Measurements from ENCODE around the gene ST8SIA1. TPM values are rescaled to one million over a fixed set of nuclear protein-coding genes. Genes with fewer than 3 reads are reported as not detected.

The ST8SIA1 gene
- total RNA-seq, 1 experiment from 2014 or later, result not detected

GRCh38 chr12:22310275-22310674 is 24.2 kb downstream of the ST8SIA1 start:
- no peak overlapping the region for H3K4me3 ChIP-seq (ENCODE audit: low read length)
- no peaks in the 10 kb centered on the region for H3K9me2 ChIP-seq (replicated peaks; ENCODE audit: low read length)
- peaks cover 25% of the 10 kb centered on the region for H3K4me1 ChIP-seq (ENCODE audit: insufficient read depth, low read length)
- no peak overlapping the region for H2AFZ ChIP-seq (ENCODE audit: low read length)
- POLR2A ChIA-PET (ENCODE audit: unreplicated experiment), result no interaction called here
- H3K9me3 ChIP-seq (ENCODE audit: low read length), result no peaks in the 10 kb centered on the region
- no peaks in the 10 kb centered on the region for H3K36me3 ChIP-seq (ENCODE audit: low read depth, low read length)
- no peaks in the 10 kb centered on the region for H3K27me3 ChIP-seq (ENCODE audit: low read length)
- no peak for ATAC-seq
- H3F3A ChIP-seq (ENCODE audit: low read length, unreplicated experiment), result no peaks in the 10 kb centered on the region
- intact Hi-C loops (cut with micrococcal nuclease), result no loop called here
- TF ChIP-seq CTCF (conservative IDR thresholded peaks at IDR 0.05; ENCODE audit: low read depth, low read length), result no peak
- no peak for TF ChIP-seq EZH2phosphoT487 (IDR thresholded peaks at IDR 0.05; ENCODE audit: borderline replicate concordance, low read length)
- no peak for TF ChIP-seq EZH2 (IDR thresholded peaks at IDR 0.05; ENCODE audit: low read length, unreplicated experiment)
- CTCF ChIA-PET, result no interaction called here
- no TSS peak for BruUV-seq (replicated peaks)
- H3K79me2 ChIP-seq (ENCODE audit: low read length), result no peaks in the 10 kb centered on the region
- H3K4me2 ChIP-seq (ENCODE audit: low read length), result no peak overlapping the region
- DNase-seq, result no peak
- H3K9ac ChIP-seq (ENCODE audit: low read length), result no peak overlapping the region
- no peak overlapping the region for H3K27ac ChIP-seq (ENCODE audit: low read length)
- H4K20me1 ChIP-seq (ENCODE audit: low read length), result no peaks in the 10 kb centered on the region

- no peak overlapping the region for H3K9ac ChIP-seq (ENCODE audit: low read length)
- BruUV-seq (replicated peaks), result no TSS peak
- no peak overlapping the region for H2AFZ ChIP-seq (ENCODE audit: low read length)
- peaks cover 15% of the 10 kb centered on the region for H3K4me1 ChIP-seq (ENCODE audit: insufficient read depth, low read length)
- no peak overlapping the region for H3K4me3 ChIP-seq (ENCODE audit: low read length)
- no peak overlapping the region for H3K27ac ChIP-seq (ENCODE audit: low read length)
- H4K20me1 ChIP-seq (ENCODE audit: low read length), result no peaks in the 10 kb centered on the region
- no peak overlapping the region for H3K4me2 ChIP-seq (ENCODE audit: low read length)
- no peaks in the 10 kb centered on the region for H3K36me3 ChIP-seq (ENCODE audit: low read depth, low read length)
- no peaks in the 10 kb centered on the region for H3K79me2 ChIP-seq (ENCODE audit: low read length)
- ChIA-PET POLR2A (ENCODE audit: unreplicated experiment) (no interaction called here), CTCF (no interaction called here)
- TF ChIP-seq EZH2 (IDR thresholded peaks at IDR 0.05; ENCODE audit: low read length, unreplicated experiment) (no peak), CTCF (conservative IDR thresholded peaks at IDR 0.05; ENCODE audit: low read depth, low read length) (no peak), EZH2phosphoT487 (IDR thresholded peaks at IDR 0.05; ENCODE audit: borderline replicate concordance, low read length) (no peak)
- no peaks in the 10 kb centered on the region for H3K9me3 ChIP-seq (ENCODE audit: low read length)
- H3K27me3 ChIP-seq (ENCODE audit: low read length), result no peaks in the 10 kb centered on the region
- H3F3A ChIP-seq (ENCODE audit: low read length, unreplicated experiment), result no peaks in the 10 kb centered on the region
- ATAC-seq (no peak), DNase-seq (no peak)
- H3K9me2 ChIP-seq (replicated peaks; ENCODE audit: low read length), result no peaks in the 10 kb centered on the region
- intact Hi-C loops (cut with micrococcal nuclease), result no loop called here
Measured at GRCh38 chr12:22307811-22308210, 26.7 kb downstream of the ST8SIA1 start.

GRCh38 chr12:22306311-22306710 is 28.2 kb downstream of the ST8SIA1 start:
- Histone ChIP-seq H3K79me2 (ENCODE audit: low read length) (no peaks in the 10 kb centered on the region), H3K9me3 (ENCODE audit: low read length) (no peaks in the 10 kb centered on the region), H3K4me2 (ENCODE audit: low read length) (no peak overlapping the region), H3K36me3 (ENCODE audit: low read depth, low read length) (no peaks in the 10 kb centered on the region), H3K4me1 (ENCODE audit: insufficient read depth, low read length) (peaks cover 2% of the 10 kb centered on the region), H3K27me3 (ENCODE audit: low read length) (no peaks in the 10 kb centered on the region), H3K27ac (ENCODE audit: low read length) (no peak overlapping the region), H3K9me2 (replicated peaks; ENCODE audit: low read length) (no peaks in the 10 kb centered on the region), H3K9ac (ENCODE audit: low read length) (no peak overlapping the region), H4K20me1 (ENCODE audit: low read length) (no peaks in the 10 kb centered on the region), H3F3A (ENCODE audit: low read length, unreplicated experiment) (no peaks in the 10 kb centered on the region), H3K4me3 (ENCODE audit: low read length) (no peak overlapping the region), H2AFZ (ENCODE audit: low read length) (no peak overlapping the region)
- ChIA-PET CTCF (no interaction called here), POLR2A (ENCODE audit: unreplicated experiment) (no interaction called here)
- ATAC-seq (no peak), DNase-seq (no peak)
- BruUV-seq (replicated peaks), result no TSS peak
- intact Hi-C loops (cut with micrococcal nuclease), result no loop called here
- TF ChIP-seq CTCF (conservative IDR thresholded peaks at IDR 0.05; ENCODE audit: low read depth, low read length) (no peak), EZH2phosphoT487 (IDR thresholded peaks at IDR 0.05; ENCODE audit: borderline replicate concordance, low read length) (no peak)

Data from PC-3 (cell line).